Fibroblast of skin of left biceps (primary cell): ENCODE data around the gene HSPG2.
A peak's percentile ranks its signal among the peaks of the same experiment; 100 is the strongest.

Source experiments
- DNase-seq, 2 experiments: peaks; one replicate each; pipeline ENCODE4 v3.0.0-alpha.2; 2013; ENCODE audit warnings: low read depth in 2 of 2

The HSPG2 gene

DNA sequence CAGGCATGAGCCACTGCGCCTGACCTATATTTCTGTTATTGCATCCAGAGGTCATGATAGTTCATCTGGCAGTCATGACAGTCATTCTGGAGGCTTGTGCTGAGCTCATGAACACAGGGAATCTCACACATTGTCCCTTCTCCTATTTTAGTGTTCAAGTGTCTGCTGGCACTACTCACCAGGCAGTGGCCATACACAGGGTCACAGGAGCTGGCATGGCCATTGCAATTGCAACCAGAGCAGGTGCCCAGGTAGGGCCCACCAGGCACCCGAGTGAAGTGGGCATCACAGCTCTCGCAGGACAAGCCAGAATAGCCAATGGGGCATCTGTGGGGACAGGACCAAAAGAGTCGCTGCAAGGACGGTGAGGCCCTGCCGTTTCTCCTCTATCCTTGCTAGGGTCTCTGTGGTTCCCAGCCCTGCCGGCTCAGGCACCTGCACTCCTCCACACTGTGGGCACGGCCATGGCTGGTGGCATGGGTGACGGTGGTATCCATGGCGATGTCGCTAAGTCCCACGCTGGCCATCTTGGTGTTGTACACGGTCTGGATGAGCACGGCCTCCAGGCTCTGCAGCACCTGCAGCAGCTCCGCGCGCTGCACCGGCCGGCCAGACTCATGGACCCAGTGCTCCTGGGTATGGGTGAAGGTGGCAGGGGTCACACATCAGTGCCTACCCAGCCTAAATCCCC lies 57.0 kb downstream of the HSPG2 start:
- DNase-seq, result no peak

- no peak for DNase-seq
Observed at GRCh38 chr1:21878840-21879478, 58.2 kb downstream of the HSPG2 start.

GRCh38 chr1:21878009-21878773 lies 58.9 kb downstream of the HSPG2 start:
- DNase-seq, result no peak

DNA sequence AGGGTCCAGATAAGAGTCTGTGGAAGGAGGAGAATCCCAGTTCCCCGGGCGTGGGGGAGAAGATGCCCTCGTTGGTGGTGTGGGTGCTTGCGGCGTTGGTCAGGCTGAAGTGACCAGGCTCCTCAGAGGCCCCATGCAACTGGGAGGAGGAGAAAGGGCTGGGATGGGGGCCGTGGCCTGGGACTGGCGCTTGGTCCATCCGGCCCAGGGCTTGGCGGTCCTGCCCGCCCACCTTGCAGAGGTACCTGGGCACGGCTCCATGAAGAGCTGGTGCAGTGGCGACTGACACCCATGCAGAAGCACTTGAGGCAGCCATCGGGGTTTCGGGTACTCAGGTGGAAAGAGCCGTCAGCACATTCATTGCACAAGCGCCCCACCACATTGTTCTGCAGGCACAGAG lies 60.8 kb downstream of the HSPG2 start:
- DNase-seq, result no peak

GRCh38 chr1:21875621-21876063 lies 61.5 kb downstream of the HSPG2 start:
- DNase-seq, result no peak

DNA sequence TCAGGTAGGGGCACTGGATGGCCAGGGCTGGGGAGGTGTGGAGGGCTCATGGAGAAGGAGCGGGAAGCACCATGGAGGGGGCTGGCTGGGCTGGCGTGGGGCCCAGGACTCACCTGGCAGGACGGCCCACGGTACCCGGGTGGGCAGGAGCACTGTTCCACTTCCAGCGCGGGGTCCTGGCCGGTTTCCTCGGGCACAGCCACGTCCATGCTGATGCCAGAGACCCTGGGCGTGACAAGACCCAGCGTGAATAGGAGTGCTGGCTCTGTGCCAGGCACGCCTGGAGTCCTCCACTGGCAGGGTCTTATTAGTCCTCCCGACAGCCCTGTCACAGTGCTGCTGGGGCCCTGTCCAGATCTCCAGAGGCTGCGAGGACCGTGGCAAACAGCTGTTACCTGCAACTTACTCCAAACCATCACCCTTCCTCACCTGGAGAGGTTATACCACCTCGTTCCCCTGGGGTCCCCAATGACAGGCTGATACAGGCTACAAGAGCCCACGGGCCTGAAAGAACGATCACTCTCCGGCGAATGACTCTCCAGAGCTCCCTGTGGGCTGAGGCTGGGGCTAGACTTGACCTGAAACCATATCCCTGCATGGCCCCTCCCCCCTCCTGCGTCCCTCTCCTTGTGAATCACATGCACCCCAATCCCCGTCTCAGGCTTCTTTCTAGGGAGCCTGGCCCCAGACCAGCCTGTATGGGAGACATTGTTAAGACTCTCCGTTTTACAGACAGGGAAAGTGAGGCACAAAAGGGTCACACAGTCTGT lies 62.1 kb downstream of the HSPG2 start:
- no peak for DNase-seq

DNA sequence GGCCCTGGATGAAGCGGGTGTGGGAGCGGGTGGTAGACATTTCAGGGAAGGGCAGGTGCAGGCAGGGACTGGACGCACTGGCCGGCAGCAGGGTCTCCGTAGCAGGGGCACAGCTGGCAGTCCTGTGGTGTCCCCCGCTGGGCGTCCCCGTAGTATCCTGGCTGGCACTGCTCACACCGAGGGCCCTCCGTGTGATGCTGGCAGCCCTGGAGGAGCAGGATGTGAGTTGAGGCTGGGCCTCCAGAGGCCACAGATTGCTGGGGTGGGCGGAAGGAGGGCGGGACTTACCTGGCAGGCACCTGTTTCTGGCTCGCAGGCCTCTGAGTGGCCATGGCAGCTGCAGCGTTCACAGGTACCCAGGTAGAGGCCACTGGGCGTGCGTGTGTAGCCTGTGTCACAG lies 62.8 kb downstream of the HSPG2 start:
- no peak for DNase-seq

DNA sequence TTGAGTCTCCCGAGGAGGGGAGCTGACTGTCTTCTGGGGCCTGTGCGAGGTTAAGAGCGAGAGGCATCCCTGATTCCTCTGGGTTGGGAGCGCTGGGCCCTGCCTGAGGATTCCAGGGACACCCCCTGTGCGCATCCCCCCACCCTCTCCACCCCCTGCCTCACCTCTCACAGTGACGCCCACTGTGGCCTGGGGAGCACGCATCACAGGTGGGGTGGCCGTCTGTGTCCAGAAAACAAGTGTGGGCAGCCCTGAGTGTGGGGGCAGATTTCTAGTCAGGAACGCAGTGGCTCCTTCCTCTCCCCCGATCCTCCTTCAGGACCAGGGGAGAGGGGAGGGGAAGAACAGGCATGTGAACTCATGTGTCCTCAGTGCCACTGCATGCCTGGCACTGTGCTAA lies 63.3 kb downstream of the HSPG2 start:
- no peak for DNase-seq

DNA sequence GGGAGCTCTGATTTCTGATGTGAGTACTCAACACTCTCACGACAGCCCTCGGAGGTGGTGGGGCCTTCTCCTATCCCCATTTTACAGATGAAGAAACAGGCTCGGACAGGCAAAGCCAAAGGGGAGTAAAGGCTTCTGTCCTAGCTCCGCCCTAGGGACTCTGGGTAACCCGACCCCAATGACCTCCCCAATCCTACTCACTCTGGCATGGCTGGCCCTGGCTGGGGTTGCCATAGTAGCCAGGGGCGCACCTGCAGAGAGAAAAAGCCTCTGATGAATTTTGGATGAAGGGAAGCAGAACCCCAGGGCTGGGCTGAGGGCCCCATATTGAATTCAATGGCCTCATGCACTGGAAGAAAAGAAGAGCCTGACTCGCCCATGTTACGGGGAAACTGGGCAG lies 63.9 kb downstream of the HSPG2 start:
- DNase-seq, result no peak

DNA sequence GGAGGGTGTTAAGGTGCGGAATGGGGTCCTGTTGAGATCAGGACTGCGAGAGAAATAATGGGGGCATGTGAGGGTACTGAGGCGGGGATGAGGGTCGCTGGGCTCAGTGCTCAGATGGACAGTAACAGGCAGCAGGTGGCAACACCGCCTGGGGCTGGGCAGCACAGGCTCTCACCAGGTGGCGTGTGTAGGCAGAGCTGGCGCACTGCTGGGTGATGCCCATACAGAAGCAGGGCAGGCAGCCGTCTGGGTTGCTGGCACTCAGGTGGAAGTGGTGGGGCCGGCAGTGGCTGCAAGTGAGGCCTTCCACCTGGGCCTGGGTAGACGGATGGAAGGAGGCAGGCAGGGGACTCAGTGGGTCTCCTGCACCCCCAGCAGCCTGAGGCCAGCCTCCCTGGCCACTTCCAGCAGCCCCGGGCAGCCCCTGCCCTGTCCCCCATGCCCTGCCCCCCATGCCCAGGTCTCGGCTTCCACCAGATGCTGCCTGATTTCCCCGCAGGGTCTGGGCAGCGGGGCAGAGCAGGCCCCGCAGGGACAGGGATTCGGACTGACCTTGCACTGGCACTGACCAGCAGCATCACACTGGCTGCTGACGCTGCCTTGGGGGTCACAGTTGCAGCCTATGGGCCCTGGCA lies 64.5 kb downstream of the HSPG2 start:
- no peak for DNase-seq

GRCh38 chr1:21871943-21872342 lies 65.2 kb downstream of the HSPG2 start:
- DNase-seq, result no peak

GRCh38 chr1:21870611-21871010 lies 66.5 kb downstream of the HSPG2 start:
- no peak for DNase-seq

- peak; percentile 38 to 40 for DNase-seq
Observed at GRCh38 chr1:21869620-21870121, 67.4 kb downstream of the HSPG2 start.

DNA sequence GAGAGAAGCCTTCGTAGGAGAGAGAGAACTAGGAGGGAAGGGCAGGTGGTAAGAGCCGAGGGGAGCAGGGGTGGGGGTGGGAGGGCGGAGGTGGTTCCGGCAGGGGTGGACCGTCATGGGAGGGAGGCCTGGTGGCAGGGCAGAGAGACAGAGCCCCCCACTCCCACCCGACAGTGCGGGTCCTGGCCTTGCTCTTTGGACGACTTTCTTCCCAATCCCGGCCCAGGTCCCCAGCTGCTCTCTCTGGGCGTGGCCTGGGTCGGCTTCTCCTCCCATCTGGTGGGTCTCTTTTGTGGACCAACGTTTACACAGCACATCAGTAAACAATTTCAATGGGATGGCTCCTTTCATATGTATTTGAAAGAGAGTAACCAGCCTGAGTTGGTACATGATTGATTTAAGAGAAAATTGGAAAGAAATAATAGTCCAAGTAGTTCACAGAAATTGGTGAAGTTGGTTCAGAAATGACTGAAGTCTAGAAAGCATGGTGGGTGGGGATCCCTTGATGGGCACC lies 68.1 kb downstream of the HSPG2 start:
- DNase-seq, result no peak

- no peak for DNase-seq
Observed at GRCh38 chr1:21868482-21868881, 68.6 kb downstream of the HSPG2 start.

DNA sequence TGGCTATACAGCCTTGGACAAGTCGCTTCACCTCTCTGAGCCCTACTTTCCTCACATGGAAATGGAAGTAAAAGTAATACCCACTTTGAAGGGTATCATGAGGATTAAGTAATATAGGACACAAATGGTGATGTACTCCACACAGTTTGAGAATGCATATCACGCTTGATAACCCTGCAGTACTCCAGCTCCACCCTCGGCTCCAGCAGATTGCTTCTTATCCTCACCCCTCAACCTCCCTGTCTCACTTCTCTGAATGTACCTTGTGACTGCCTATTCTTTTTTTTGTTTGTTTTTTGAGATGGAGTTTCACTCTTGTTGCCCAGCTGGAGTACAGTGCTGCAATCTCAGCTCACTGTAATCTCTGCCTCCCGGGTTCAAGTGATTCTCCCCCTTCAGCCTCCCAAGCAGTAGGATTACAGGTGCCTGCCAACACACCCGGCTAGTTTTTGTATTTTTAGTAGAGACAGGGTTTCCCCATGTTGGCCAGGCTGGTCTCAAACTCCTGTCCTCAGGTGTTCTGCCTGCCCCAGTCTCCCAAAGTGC lies 69.6 kb downstream of the HSPG2 start:
- DNase-seq, result no peak

GRCh38 chr1:21866707-21867043 lies 70.4 kb downstream of the HSPG2 start:
- DNase-seq, result no peak

DNA sequence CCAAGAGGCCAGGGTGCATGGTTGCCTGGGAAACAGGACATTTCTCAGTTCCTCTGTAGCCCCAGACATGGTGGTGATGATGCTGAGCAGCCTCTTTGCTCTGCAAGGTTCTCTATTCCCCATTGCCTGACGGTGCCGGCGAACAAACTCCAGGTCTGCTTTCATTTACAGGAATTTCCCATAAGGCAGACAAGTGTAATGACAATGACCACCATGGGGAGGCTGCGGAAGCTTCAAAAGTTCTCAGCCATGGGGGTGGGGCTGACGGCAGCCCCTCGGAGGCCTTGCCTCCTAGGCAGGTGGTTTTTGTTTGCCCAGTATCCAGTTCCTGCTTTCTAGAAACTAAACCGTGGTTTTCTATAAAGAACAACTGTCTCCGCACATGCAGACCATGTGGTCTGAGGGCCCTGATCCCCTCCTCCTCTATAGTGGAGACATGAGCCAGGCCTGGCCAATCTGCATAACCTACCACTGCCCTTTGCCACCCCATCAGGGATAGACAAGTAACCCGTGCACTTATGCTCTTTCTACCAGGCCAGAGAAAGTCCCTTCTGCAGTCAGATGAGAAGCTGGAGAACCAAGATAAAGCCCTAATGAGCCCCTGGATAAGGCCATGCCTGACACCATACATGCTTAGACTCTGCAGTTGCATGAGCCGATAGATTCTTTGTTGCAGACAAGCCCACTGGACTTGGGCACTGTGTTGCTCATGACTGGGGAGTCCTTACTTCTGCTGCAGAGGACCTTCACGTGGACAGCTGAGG lies 71.0 kb downstream of the HSPG2 start:
- no peak for DNase-seq

DNA sequence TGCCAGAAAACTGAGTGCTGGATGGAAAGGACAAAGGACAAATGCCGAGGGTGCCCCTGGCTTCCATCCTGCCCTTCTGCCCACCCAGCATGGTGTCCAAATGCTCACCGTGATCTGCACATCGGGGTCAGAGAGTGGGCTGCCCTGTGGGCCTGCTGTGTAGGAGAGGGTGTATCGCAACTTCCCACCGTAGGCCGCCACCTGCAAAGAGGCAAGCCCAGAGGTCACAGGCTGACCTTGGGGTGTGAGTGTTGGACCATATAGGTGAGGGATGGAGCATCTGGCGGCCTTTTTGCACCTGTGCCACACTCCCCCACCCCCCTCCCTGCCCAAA lies 71.5 kb downstream of the HSPG2 start:
- no peak for DNase-seq

GRCh38 chr1:21864730-21865129 lies 72.4 kb downstream of the HSPG2 start:
- no peak for DNase-seq
